ENCODE measurements around the gene ACACA. TPM values are rescaled to one million over a fixed set of nuclear protein-coding genes. Genes with fewer than 3 reads are reported as not detected.

The ACACA gene
- polyA plus RNA-seq, 1 experiment = 57.9 TPM

GRCh38 chr17:37092071-37092470 lies 314.6 kb downstream of the ACACA start:
- H3K9me3 ChIP-seq (ENCODE audit: control insufficient read depth, insufficient read depth, low read length) = no peaks in the 10 kb centered on the region
- TF ChIP-seq, protein P1, sequence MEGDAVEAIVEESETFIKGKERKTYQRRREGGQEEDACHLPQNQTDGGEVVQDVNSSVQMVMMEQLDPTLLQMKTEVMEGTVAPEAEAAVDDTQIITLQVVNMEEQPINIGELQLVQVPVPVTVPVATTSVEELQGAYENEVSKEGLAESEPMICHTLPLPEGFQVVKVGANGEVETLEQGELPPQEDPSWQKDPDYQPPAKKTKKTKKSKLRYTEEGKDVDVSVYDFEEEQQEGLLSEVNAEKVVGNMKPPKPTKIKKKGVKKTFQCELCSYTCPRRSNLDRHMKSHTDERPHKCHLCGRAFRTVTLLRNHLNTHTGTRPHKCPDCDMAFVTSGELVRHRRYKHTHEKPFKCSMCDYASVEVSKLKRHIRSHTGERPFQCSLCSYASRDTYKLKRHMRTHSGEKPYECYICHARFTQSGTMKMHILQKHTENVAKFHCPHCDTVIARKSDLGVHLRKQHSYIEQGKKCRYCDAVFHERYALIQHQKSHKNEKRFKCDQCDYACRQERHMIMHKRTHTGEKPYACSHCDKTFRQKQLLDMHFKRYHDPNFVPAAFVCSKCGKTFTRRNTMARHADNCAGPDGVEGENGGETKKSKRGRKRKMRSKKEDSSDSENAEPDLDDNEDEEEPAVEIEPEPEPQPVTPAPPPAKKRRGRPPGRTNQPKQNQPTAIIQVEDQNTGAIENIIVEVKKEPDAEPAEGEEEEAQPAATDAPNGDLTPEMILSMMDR (IDR thresholded peaks at IDR 0.05; ENCODE audit: low read depth, low read length) = no peak
- DNase-seq (ENCODE audit: low read depth, low spot score) = no peak
- no peak overlapping the region for H3K4me3 ChIP-seq (ENCODE audit: low read depth, low read length)
- no peaks in the 10 kb centered on the region for H3K27me3 ChIP-seq (ENCODE audit: control insufficient read depth, insufficient read depth, low read length)
- H3K27ac ChIP-seq (ENCODE audit: low read depth, low read length) = no peak overlapping the region
- ChIA-PET CTCF (no interaction called here), POLR2A (no interaction called here)

DNA sequence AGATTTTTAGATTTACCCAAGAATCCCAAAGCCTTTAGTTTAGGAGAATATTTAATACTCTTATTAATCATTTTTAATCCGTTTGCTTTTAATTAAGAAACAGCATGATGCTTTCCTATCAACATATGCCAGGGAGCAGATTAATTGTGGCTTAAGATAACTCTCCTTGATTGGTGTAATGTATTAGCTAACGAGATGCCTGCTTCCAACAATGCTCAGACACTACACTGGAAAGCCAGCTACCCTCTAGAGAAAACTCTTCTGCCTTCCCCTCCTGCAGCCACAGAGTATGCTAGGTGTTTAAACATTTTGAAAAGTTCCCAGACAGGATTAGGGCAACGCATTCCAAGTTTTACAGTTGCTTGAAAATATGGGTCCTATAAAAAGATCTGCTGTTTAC lies 315.7 kb downstream of the ACACA start:
- H3K4me3 ChIP-seq (ENCODE audit: low read depth, low read length) = no peak overlapping the region
- POLR2A ChIA-PET = no interaction called here
- CTCF ChIA-PET = interaction anchor here (0.5 kb wide), 1 partner anchor 9 kb away, joined by 3 read pairs; no protein-coding TSS in a partner anchor
- H3K27ac ChIP-seq (ENCODE audit: low read depth, low read length) = no peak overlapping the region
- H3K27me3 ChIP-seq (ENCODE audit: control insufficient read depth, insufficient read depth, low read length) = no peaks in the 10 kb centered on the region
- DNase-seq (ENCODE audit: low read depth, low spot score) = no peak
- H3K9me3 ChIP-seq (ENCODE audit: control insufficient read depth, insufficient read depth, low read length) = no peaks in the 10 kb centered on the region
- TF ChIP-seq, protein P1 (IDR thresholded peaks at IDR 0.05; ENCODE audit: low read depth, low read length) = no peak

- TF ChIP-seq, protein P1 (IDR thresholded peaks at IDR 0.05; ENCODE audit: low read depth, low read length) = no peak
- H3K27ac ChIP-seq (ENCODE audit: low read depth, low read length) = no peak overlapping the region
- H3K4me3 ChIP-seq (ENCODE audit: low read depth, low read length) = no peak overlapping the region
- ChIA-PET CTCF (no interaction called here), POLR2A (no interaction called here)
- DNase-seq (ENCODE audit: low read depth, low spot score) = no peak
- no peaks in the 10 kb centered on the region for H3K9me3 ChIP-seq (ENCODE audit: control insufficient read depth, insufficient read depth, low read length)
- H3K27me3 ChIP-seq (ENCODE audit: control insufficient read depth, insufficient read depth, low read length) = no peaks in the 10 kb centered on the region
Measured at GRCh38 chr17:37089956-37090355, 316.7 kb downstream of the ACACA start.

DNA sequence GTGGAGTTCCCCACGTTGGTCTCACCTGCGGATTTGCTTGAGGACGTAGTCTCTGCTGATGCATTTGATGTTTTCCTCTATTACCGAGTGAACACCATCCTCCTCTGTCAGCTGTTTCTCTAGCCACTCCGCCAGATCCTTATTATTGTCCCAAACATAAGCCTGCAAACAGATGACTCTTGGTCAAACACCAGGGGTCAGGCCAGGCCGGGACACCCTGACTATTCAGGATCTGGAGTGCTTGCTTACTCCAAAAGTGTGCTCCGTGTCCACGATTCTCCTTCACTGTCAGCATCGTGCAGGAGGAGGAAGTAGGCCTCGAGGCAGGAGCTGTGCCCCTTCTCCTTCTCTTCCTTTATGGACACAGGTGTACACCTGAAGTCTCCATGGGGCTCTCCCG lies 317.7 kb downstream of the ACACA start:
- DNase-seq (ENCODE audit: low read depth, low spot score) = no peak
- TF ChIP-seq, protein P1 (IDR thresholded peaks at IDR 0.05; ENCODE audit: low read depth, low read length) = no peak
- Histone ChIP-seq H3K27ac (ENCODE audit: low read depth, low read length) (no peak overlapping the region), H3K4me3 (ENCODE audit: low read depth, low read length) (no peak overlapping the region), H3K9me3 (ENCODE audit: control insufficient read depth, insufficient read depth, low read length) (no peaks in the 10 kb centered on the region), H3K27me3 (ENCODE audit: control insufficient read depth, insufficient read depth, low read length) (no peaks in the 10 kb centered on the region)
- POLR2A ChIA-PET = no interaction called here
- CTCF ChIA-PET = no interaction called here

DNA sequence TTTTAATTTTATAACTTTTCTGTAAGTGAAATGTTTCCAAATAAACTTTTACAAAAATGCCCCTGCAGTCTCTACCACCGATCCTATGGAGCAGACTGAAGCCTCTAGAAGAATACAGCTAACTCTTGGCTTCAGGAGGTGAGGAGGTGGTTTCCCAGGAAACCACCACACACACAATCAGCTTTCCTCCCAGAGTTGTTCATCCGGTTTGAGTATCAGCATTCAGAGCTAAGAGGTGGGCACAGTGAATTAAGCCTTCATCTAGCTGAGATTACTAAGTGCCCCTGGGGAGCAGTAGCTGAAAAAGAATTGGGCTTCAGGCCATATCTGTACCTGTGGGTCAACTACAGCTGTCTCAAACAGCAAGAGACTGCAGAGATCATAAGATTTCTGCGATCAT lies 318.2 kb downstream of the ACACA start:
- ChIA-PET CTCF (interaction anchor here (0.5 to 0.7 kb wide), 2 partner anchors 9 to 151 kb away, joined by 3 read pairs; no protein-coding TSS in a partner anchor), POLR2A (no interaction called here)
- Histone ChIP-seq H3K4me3 (ENCODE audit: low read depth, low read length) (no peak overlapping the region), H3K27me3 (ENCODE audit: control insufficient read depth, insufficient read depth, low read length) (no peaks in the 10 kb centered on the region), H3K27ac (ENCODE audit: low read depth, low read length) (no peak overlapping the region), H3K9me3 (ENCODE audit: control insufficient read depth, insufficient read depth, low read length) (no peaks in the 10 kb centered on the region)
- TF ChIP-seq, protein P1 (IDR thresholded peaks at IDR 0.05; ENCODE audit: low read depth, low read length) = no peak
- no peak for DNase-seq (ENCODE audit: low read depth, low spot score)

All from AG04450 (cell line).